Measurements from ENCODE around the gene MLKL. TPM values are rescaled to one million over a fixed set of nuclear protein-coding genes. Genes with fewer than 3 reads are reported as not detected.

MLKL gene
- total and polyA plus RNA-seq, 2 of the 13 experiments (the other 11 are each of a cell fraction or from before 2014, with no cell fraction given) = 6.4 to 10.7 TPM

DNA sequence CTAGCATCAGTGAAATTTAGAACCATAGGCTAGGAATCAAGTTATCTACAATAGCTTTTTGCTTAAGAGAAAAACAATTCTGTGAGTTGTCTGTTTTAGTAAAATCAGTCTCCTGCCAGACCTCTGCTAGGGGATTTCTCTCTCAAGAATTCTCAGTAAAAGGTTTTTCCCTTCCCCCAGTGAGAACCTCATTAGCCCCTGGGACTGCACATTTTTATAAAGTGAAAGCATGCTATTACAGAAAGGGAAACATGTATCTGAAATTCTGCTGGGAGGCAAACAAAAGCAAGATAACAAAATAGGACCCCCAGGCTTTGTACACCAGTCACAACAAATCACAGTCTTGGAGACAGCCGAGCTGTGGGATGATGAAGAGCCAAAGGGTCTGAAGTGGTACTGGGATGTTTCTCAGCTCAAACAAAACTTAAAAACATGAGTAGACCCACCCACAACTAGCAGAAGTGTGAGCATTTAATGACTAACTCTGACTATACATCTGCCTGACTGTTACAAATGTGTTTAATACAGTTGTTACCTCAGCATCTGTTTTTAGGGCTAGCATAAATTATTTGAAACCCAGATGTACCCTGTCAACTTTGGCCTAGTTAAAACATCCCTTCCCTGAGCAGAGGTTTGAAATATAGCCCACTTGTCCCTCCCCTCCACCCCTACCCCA lies 73.8 kb downstream of the MLKL start:
- no peak overlapping the region for H3K4me2 ChIP-seq (ENCODE audit: low read depth, low read length)
- H3K36me3 ChIP-seq (replicated peaks in 1 of 2; ENCODE audit: control insufficient read depth in 1 of 2, insufficient read depth in 2 of 2, low read length in 2 of 2) = peaks cover 46 to 98% of the 10 kb centered on the region in 2 experiments
- 81% methylated on average over 1 of the region's 1 CpG for WGBS (ENCODE audit: low lambda C conversion rate)
- peaks cover 1% of the 10 kb centered on the region for H3K79me2 ChIP-seq (ENCODE audit: insufficient read depth, low read length)
- no peak for ATAC-seq
- no peak for FAIRE-seq
- in situ Hi-C loops (cut with HindIII; ENCODE audit: extremely low pct_ligation_motif_present, low pct_unique_long_range_greater_than_20kb) (loop anchor here (10.0 kb wide), 1 partner anchor 312 kb away; no protein-coding TSS in a partner anchor), intact Hi-C loops (cut with micrococcal nuclease; ENCODE audit: unreplicated experiment) (no loop called here)
- no peak for DNase-seq (ENCODE audit: low spot score)
- no peak for TF ChIP-seq HOXA3 (CRISPR knock-in tag; IDR thresholded peaks at IDR 0.05)
- TF ChIP-seq, protein P1, sequence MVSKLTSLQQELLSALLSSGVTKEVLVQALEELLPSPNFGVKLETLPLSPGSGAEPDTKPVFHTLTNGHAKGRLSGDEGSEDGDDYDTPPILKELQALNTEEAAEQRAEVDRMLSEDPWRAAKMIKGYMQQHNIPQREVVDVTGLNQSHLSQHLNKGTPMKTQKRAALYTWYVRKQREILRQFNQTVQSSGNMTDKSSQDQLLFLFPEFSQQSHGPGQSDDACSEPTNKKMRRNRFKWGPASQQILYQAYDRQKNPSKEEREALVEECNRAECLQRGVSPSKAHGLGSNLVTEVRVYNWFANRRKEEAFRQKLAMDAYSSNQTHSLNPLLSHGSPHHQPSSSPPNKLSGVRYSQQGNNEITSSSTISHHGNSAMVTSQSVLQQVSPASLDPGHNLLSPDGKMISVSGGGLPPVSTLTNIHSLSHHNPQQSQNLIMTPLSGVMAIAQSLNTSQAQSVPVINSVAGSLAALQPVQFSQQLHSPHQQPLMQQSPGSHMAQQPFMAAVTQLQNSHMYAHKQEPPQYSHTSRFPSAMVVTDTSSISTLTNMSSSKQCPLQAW (CRISPR knock-in tag; IDR thresholded peaks at IDR 0.05) = no peak
- TF ChIP-seq, protein P2, sequence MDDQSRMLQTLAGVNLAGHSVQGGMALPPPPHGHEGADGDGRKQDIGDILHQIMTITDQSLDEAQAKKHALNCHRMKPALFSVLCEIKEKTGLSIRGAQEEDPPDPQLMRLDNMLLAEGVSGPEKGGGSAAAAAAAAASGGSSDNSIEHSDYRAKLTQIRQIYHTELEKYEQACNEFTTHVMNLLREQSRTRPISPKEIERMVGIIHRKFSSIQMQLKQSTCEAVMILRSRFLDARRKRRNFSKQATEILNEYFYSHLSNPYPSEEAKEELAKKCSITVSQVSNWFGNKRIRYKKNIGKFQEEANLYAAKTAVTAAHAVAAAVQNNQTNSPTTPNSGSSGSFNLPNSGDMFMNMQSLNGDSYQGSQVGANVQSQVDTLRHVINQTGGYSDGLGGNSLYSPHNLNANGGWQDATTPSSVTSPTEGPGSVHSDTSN (CRISPR knock-in tag; IDR thresholded peaks at IDR 0.05; ENCODE audit: borderline replicate concordance) = no peak
- TF ChIP-seq ZSCAN20 (CRISPR knock-in tag; IDR thresholded peaks at IDR 0.05; ENCODE audit: borderline replicate concordance) = no peak
- no peak for TF ChIP-seq ZNF333 (CRISPR knock-in tag; IDR thresholded peaks at IDR 0.05; ENCODE audit: borderline replicate concordance)
- TF ChIP-seq PAWR (CRISPR knock-in tag; IDR thresholded peaks at IDR 0.05; ENCODE audit: borderline replicate concordance) = no peak
- TF ChIP-seq ZNF484 (CRISPR knock-in tag; IDR thresholded peaks at IDR 0.05; ENCODE audit: borderline replicate concordance, low read depth) = no peak
- no peak for TF ChIP-seq MTF2 (CRISPR knock-in tag; IDR thresholded peaks at IDR 0.05; ENCODE audit: borderline replicate concordance)
- TF ChIP-seq, protein P3, sequence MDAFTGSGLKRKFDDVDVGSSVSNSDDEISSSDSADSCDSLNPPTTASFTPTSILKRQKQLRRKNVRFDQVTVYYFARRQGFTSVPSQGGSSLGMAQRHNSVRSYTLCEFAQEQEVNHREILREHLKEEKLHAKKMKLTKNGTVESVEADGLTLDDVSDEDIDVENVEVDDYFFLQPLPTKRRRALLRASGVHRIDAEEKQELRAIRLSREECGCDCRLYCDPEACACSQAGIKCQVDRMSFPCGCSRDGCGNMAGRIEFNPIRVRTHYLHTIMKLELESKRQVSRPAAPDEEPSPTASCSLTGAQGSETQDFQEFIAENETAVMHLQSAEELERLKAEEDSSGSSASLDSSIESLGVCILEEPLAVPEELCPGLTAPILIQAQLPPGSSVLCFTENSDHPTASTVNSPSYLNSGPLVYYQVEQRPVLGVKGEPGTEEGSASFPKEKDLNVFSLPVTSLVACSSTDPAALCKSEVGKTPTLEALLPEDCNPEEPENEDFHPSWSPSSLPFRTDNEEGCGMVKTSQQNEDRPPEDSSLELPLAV (CRISPR knock-in tag; conservative IDR thresholded peaks at IDR 0.05; ENCODE audit: low read depth) = no peak
- TF ChIP-seq, protein P4, sequence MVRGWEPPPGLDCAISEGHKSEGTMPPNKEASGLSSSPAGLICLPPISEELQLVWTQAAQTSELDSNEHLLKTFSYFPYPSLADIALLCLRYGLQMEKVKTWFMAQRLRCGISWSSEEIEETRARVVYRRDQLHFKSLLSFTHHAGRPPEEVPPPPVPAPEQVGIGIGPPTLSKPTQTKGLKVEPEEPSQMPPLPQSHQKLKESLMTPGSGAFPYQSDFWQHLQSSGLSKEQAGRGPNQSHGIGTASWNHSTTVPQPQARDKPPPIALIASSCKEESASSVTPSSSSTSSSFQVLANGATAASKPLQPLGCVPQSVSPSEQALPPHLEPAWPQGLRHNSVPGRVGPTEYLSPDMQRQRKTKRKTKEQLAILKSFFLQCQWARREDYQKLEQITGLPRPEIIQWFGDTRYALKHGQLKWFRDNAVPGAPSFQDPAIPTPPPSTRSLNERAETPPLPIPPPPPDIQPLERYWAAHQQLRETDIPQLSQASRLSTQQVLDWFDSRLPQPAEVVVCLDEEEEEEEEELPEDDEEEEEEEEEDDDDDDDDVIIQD (CRISPR knock-in tag; IDR thresholded peaks at IDR 0.05; ENCODE audit: low read depth) = no peak
- H3K27ac ChIP-seq (ENCODE audit: extremely low read length, insufficient read depth, low read length) = no peak overlapping the region
- H3K4me3 ChIP-seq (replicated peaks in 1 of 3; ENCODE audit: insufficient read depth in 1 of 3, low read depth in 2 of 3, low read length in 3 of 3) = no peak overlapping the region
- H3K9ac ChIP-seq (ENCODE audit: insufficient read depth, low read depth, low read length) = no peak overlapping the region
- H3K27me3 ChIP-seq (ENCODE audit: control insufficient read depth in 1 of 2, insufficient read depth in 2 of 2, low read length in 2 of 2) = no peaks in the 10 kb centered on the region
- H3K9me3 ChIP-seq (ENCODE audit: low read length) = no peaks in the 10 kb centered on the region
- BruUV-seq (replicated peaks) = no TSS peak
- no peak overlapping the region for H2AFZ ChIP-seq (ENCODE audit: low read length)
- peaks cover 3% of the 10 kb centered on the region; the same call in 1 of the 2 replicates for H4K20me1 ChIP-seq (ENCODE audit: insufficient read depth, low read length)
- POLR2A ChIA-PET = no interaction called here
- CTCF ChIA-PET (ENCODE audit: low intra/inter-chr PET ratio, low total read pairs) = no interaction called here
- H3K4me1 ChIP-seq (ENCODE audit: insufficient read depth, low read length) = no peaks in the 10 kb centered on the region

Data from HepG2 (cell line).